Caco-2 (cell line): ENCODE data around the gene GPRIN1. TPM values are rescaled to one million over a fixed set of nuclear protein-coding genes. Genes with fewer than 3 reads are reported as not detected.

Experiments
- BruUV-seq: library from RNA; stranded (reverse); fragments of 400-500 nt; replicated peaks from 2 replicates; lab custom pipeline; 2021; lab: Mats Ljungman, UMichigan
- CTCF ChIA-PET: fragments of 300-600 bp; sonication (Branson Sonifier 250); formaldehyde crosslinking; loops from one replicate; lab custom pipeline; 2022; ENCODE audit warnings: antibody characterized with exemption; lab: Charles Lee
- POLR2A ChIA-PET: fragments of 300-600 bp; sonication (Branson Sonifier 250); formaldehyde crosslinking; loops from one replicate; lab custom pipeline; 2022; ENCODE audit warnings: antibody characterized with exemption; lab: Charles Lee
- DNase-seq, 2 experiments: peaks; one replicate each; pipeline versions ENCODE4 v3.0.0 to v3.0.0-alpha.2; 2020 to 2022
- H3K27me3 ChIP-seq: replicated peaks from 2 replicates; pipeline ENCODE4 v1.6.0; 2011; ENCODE audit warnings: low read length; ENCODE audit not compliant: control insufficient read depth, insufficient read depth
- H3K36me3 ChIP-seq: 2 replicates; pipeline ENCODE4 v1.5.1; 2011; ENCODE audit warnings: low read length; ENCODE audit not compliant: control insufficient read depth, insufficient read depth
- H3K4me1 ChIP-seq: fragments of 250-450 bp; sonication (Bioruptor Pico); 2 replicates; pipeline ENCODE4 v1.5.1; 2020; ENCODE audit warnings: mild to moderate bottlenecking
- H3K4me3 ChIP-seq: 2 replicates; pipeline ENCODE4 v1.5.1; 2011; ENCODE audit warnings: low read depth, mild to moderate bottlenecking, control low read depth, low read length
- H3K9me3 ChIP-seq: fragments of 250-450 bp; sonication (Bioruptor Pico); 2 replicates; pipeline ENCODE4 v1.5.1; 2020; ENCODE audit warnings: mild to moderate bottlenecking, moderate library complexity
- H3K27ac Mint-ChIP-seq: one replicate; pipeline ENCODE4 v1.8.0; 2022; ENCODE audit warnings: mixed read lengths; ENCODE audit not compliant: unreplicated experiment
- H3K27me3 Mint-ChIP-seq: one replicate; pipeline ENCODE4 v1.8.0; 2022; ENCODE audit warnings: mixed read lengths; ENCODE audit not compliant: insufficient read depth, unreplicated experiment
- H3K36me3 Mint-ChIP-seq: one replicate; pipeline ENCODE4 v1.8.0; 2022; ENCODE audit warnings: mild to moderate bottlenecking, mixed read lengths; ENCODE audit not compliant: insufficient read depth, unreplicated experiment
- H3K4me1 Mint-ChIP-seq: one replicate; pipeline ENCODE4 v1.8.0; 2022; ENCODE audit warnings: low read depth, mixed read lengths; ENCODE audit not compliant: unreplicated experiment
- H3K4me3 Mint-ChIP-seq: one replicate; pipeline ENCODE4 v1.8.0; 2022; ENCODE audit warnings: mild to moderate bottlenecking, moderate library complexity, mixed read lengths; ENCODE audit not compliant: unreplicated experiment
- H3K9me3 Mint-ChIP-seq: one replicate; pipeline ENCODE4 v1.8.0; 2022; ENCODE audit warnings: mixed read lengths; ENCODE audit not compliant: unreplicated experiment
- intact Hi-C: fragments of 100-400 bp; cut with micrococcal nuclease; formaldehyde crosslinking; loops from one replicate; pipeline ENCODE4 v1.10.0; 2022; ENCODE audit not compliant: unreplicated experiment
- total RNA-seq: library from RNA; stranded (reverse); gene quantifications from 2 replicates; pipeline ENCODE4 v1.2.3, GENCODE V29; 2022
- TF ChIP-seq, protein P1 (sequence below), 2 experiments: fragments of 200-600 bp in 1 of 2; IDR thresholded peaks; 1 replicate in 1 of 2; 2 replicates in 1 of 2; pipeline versions ENCODE4 v1.5.1 to v1.8.0; 2011 to 2022; ENCODE audit warnings: antibody characterized with exemption in 1 of 2, control low read depth in 1 of 2, inconsistent platforms in 1 of 2, low read depth in 1 of 2, low read length in 1 of 2, mild to moderate bottlenecking in 1 of 2, moderate library complexity in 1 of 2; ENCODE audit not compliant: insufficient read depth in 1 of 2, severe bottlenecking in 1 of 2, unreplicated experiment in 1 of 2

Gene GPRIN1
- total RNA-seq, 1 experiment from 2014 or later, result 3.9 TPM

DNA sequence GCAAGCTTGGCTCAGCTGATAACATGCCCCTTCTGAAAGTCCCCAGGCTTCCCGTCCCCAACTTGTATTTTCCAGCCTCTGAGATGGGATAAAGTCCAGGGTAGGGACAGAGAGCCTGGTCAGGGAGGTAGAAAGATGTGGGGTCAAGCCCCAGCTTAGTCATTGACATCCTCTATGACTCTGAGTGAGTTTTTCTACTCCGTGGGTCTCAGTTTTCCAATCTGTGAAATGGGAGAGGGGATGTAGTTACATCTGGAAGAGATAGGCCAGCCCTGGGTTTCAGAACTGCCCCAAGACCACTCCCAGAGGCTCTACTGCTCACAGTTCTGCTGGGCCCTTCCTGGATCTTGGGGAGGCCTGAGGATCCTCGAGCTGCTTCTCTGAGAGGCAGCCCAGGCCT, 3.1 kb downstream of the GPRIN1 start:
- TF ChIP-seq, protein P1, sequence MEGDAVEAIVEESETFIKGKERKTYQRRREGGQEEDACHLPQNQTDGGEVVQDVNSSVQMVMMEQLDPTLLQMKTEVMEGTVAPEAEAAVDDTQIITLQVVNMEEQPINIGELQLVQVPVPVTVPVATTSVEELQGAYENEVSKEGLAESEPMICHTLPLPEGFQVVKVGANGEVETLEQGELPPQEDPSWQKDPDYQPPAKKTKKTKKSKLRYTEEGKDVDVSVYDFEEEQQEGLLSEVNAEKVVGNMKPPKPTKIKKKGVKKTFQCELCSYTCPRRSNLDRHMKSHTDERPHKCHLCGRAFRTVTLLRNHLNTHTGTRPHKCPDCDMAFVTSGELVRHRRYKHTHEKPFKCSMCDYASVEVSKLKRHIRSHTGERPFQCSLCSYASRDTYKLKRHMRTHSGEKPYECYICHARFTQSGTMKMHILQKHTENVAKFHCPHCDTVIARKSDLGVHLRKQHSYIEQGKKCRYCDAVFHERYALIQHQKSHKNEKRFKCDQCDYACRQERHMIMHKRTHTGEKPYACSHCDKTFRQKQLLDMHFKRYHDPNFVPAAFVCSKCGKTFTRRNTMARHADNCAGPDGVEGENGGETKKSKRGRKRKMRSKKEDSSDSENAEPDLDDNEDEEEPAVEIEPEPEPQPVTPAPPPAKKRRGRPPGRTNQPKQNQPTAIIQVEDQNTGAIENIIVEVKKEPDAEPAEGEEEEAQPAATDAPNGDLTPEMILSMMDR (IDR thresholded peaks at IDR 0.05; ENCODE audit: insufficient read depth in 1 of 2, low read depth in 1 of 2, low read length in 1 of 2, severe bottlenecking in 1 of 2, unreplicated experiment in 1 of 2), result no peak
- no peaks in the 10 kb centered on the region for H3K27me3 Mint-ChIP-seq
- H3K4me3 ChIP-seq, result no peak overlapping the region
- H3K9me3 ChIP-seq, result no peaks in the 10 kb centered on the region
- H3K4me1 ChIP-seq, result 0 out of 2 replicates have a peak, but pooled peaks cover 13% of the 10 kb centered on the region
- H3K4me3 Mint-ChIP-seq, result no peak overlapping the region
- no peaks in the 10 kb centered on the region for H3K36me3 ChIP-seq
- peaks cover 9% of the 10 kb centered on the region for H3K36me3 Mint-ChIP-seq
- H3K4me1 Mint-ChIP-seq, result peaks cover 16% of the 10 kb centered on the region
- intact Hi-C loops, result no loop called here
- CTCF ChIA-PET, result interaction anchor here (0.7 kb wide), 1 partner anchor 22 kb away, joined by 7 read pairs; no protein-coding TSS in a partner anchor
- no peak for DNase-seq
- BruUV-seq, result no TSS peak
- H3K9me3 Mint-ChIP-seq, result no peaks in the 10 kb centered on the region
- no peaks in the 10 kb centered on the region for H3K27me3 ChIP-seq
- POLR2A ChIA-PET, result no interaction called here
- H3K27ac Mint-ChIP-seq, result no peak overlapping the region

DNA sequence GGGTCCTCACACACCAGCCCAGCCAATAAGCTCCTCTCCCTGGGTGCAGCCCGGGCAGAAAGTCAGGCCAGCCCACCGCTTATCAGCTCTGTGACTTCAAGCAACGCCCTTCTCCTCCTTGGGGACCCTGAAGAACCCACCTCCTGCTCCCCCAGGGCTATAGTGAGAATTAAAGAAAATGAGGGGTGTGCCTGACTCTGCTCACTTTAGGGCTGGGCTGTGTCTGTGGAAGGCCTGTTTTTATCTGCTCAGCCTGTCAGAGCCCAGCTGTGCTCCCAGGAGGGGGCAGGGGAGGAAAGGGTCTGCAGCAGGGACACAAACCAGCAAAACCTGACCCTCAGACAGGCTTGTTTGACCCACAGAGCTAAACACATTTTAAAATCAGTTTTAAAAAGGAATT, 3.9 kb downstream of the GPRIN1 start:
- H3K4me3 ChIP-seq, result no peak overlapping the region
- H3K36me3 ChIP-seq, result no peaks in the 10 kb centered on the region
- CTCF ChIA-PET, result no interaction called here
- no peak for DNase-seq
- H3K27me3 Mint-ChIP-seq, result no peaks in the 10 kb centered on the region
- 0 out of 2 replicates have a peak, but pooled peaks cover 13% of the 10 kb centered on the region for H3K4me1 ChIP-seq
- intact Hi-C loops, result no loop called here
- H3K4me1 Mint-ChIP-seq, result peaks cover 16% of the 10 kb centered on the region
- no peaks in the 10 kb centered on the region for H3K9me3 Mint-ChIP-seq
- no peaks in the 10 kb centered on the region for H3K9me3 ChIP-seq
- TF ChIP-seq, protein P1 (IDR thresholded peaks at IDR 0.05; ENCODE audit: insufficient read depth in 1 of 2, low read depth in 1 of 2, low read length in 1 of 2, severe bottlenecking in 1 of 2, unreplicated experiment in 1 of 2), result no peak
- H3K27me3 ChIP-seq, result no peaks in the 10 kb centered on the region
- POLR2A ChIA-PET, result no interaction called here
- no peak overlapping the region for H3K27ac Mint-ChIP-seq
- BruUV-seq, result no TSS peak
- H3K36me3 Mint-ChIP-seq, result peaks cover 9% of the 10 kb centered on the region
- no peak overlapping the region for H3K4me3 Mint-ChIP-seq

DNA sequence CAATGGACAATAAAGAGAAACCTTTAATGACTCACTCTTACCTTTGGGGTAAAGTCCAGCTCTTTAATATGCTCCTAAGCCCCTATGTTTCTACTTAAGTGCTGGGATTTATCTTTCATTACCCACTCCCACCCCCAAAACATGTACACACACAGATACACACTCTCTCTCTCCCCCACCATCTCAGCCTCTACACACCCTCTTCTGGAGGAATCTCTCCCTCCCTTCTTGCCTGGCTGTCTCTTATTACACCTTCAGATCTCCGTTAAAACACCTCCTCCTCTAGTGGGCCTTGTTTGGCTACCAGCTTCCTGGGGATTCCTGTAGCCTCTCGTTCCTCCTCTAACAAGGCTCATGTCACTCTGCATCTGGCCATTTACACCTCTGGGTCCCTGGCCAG, 6.9 kb downstream of the GPRIN1 start:
- Histone ChIP-seq H3K4me1 (0 out of 2 replicates have a peak, but pooled peaks cover 8% of the 10 kb centered on the region), H3K27me3 (no peaks in the 10 kb centered on the region), H3K36me3 (no peaks in the 10 kb centered on the region), H3K4me3 (no peak overlapping the region), H3K9me3 (no peaks in the 10 kb centered on the region)
- ChIA-PET POLR2A (no interaction called here), CTCF (no interaction called here)
- intact Hi-C loops, result no loop called here
- peaks cover 8% of the 10 kb centered on the region for H3K4me1 Mint-ChIP-seq
- H3K27ac Mint-ChIP-seq, result no peak overlapping the region
- no peaks in the 10 kb centered on the region for H3K27me3 Mint-ChIP-seq
- BruUV-seq, result no TSS peak
- H3K9me3 Mint-ChIP-seq, result no peaks in the 10 kb centered on the region
- no peaks in the 10 kb centered on the region for H3K36me3 Mint-ChIP-seq
- TF ChIP-seq, protein P1 (IDR thresholded peaks at IDR 0.05; ENCODE audit: insufficient read depth in 1 of 2, low read depth in 1 of 2, low read length in 1 of 2, severe bottlenecking in 1 of 2, unreplicated experiment in 1 of 2), result no peak
- no peak overlapping the region for H3K4me3 Mint-ChIP-seq
- DNase-seq, result no peak
